Activated CD4-positive, alpha-beta T cell treated with anti-CD3 and anti-CD28 coated beads, Interleukin-2, amount 10 ng/mL, durations not matched to agents 7 days and 5 days (primary cell): ENCODE results near the gene F2RL1. TPM values are rescaled to one million over a fixed set of nuclear protein-coding genes. Genes with fewer than 3 reads are reported as not detected.
A peak's percentile ranks its signal among the peaks of the same experiment; 100 is the strongest.

Experiments used
- CTCF ChIA-PET: fragments of 350-600 bp; sonication (Branson Sonifier 250); formaldehyde crosslinking; loops from one replicate; lab custom pipeline; 2021; ENCODE audit warnings: antibody characterized with exemption; lab: Charles Lee
- POLR2A ChIA-PET: fragments of 350-600 bp; sonication (Branson Sonifier 250); formaldehyde crosslinking; loops from one replicate; lab custom pipeline; 2021; ENCODE audit warnings: antibody characterized with exemption; lab: Charles Lee
- DNase-seq: peaks from one replicate; pipeline ENCODE4 v3.0.0-alpha.2; 2020
- H3K27ac Mint-ChIP-seq: one replicate; pipeline ENCODE4 v1.8.0; 2021; ENCODE audit warnings: mild to moderate bottlenecking, moderate library complexity, mixed read lengths
- H3K27me3 Mint-ChIP-seq: one replicate; pipeline ENCODE4 v1.8.0; 2021; ENCODE audit warnings: mixed read lengths
- H3K36me3 Mint-ChIP-seq: one replicate; pipeline ENCODE4 v1.8.0; 2021; ENCODE audit warnings: low read depth, mixed read lengths
- H3K4me1 Mint-ChIP-seq: one replicate; pipeline ENCODE4 v1.8.0; 2021; ENCODE audit warnings: mixed read lengths
- H3K4me3 Mint-ChIP-seq: one replicate; pipeline ENCODE4 v1.8.0; 2021; ENCODE audit warnings: mild to moderate bottlenecking, moderate library complexity, mixed read lengths
- H3K9me3 Mint-ChIP-seq: one replicate; pipeline ENCODE4 v1.8.0; 2021; ENCODE audit warnings: mixed read lengths
- total RNA-seq, 2 experiments: library from RNA; stranded (reverse); gene quantifications; one replicate each; pipeline ENCODE4 v1.2.3, GENCODE V29; 2021

F2RL1 gene
- total RNA-seq, 2 experiments from 2014 or later = 0.27 to 0.89 TPM

DNA sequence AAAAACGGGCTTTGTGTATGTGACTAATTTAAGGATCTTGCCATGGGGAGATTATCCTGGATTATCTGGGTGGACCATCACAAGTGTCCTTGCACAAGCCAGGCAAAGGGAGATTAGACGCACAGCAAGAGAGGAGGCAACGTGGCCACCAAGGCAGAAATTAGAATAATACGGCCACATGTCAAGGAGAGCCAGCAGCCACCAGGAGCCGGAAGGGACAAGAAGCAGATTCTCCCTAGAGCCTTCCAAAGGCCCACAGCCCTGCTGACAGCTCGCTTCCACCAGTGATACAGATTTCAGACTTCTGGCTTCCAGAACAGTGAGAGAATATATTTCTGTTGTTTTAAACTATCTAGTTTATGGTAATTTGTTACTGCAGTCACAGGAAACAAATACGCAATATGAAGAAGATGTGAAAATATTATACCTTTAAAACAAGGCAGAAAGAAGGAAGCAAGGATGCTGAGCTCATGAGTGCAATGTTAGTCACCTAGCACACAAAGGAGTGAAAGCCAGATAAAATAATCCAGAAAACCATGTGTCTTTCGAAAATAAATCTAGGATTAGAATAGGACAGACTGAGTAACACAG, 28.7 kb upstream of the F2RL1 start:
- CTCF ChIA-PET = interaction anchor here (0.5 to 2.6 kb wide), 5 partner anchors 10 to 439 kb away, joined by 3 to 6 read pairs (median 4); partner anchors contain the start of gene F2RL1
- no peak for DNase-seq
- Mint-ChIP-seq H3K27ac (no peak overlapping the region), H3K4me1 (peaks cover 13% of the 10 kb centered on the region), H3K4me3 (no peak overlapping the region), H3K36me3 (no peaks in the 10 kb centered on the region), H3K9me3 (no peaks in the 10 kb centered on the region), H3K27me3 (peaks cover 3% of the 10 kb centered on the region)
- POLR2A ChIA-PET = interaction anchor here (0.7 kb wide), 1 partner anchor 79 kb away, joined by 4 read pairs; no protein-coding TSS in a partner anchor

DNA sequence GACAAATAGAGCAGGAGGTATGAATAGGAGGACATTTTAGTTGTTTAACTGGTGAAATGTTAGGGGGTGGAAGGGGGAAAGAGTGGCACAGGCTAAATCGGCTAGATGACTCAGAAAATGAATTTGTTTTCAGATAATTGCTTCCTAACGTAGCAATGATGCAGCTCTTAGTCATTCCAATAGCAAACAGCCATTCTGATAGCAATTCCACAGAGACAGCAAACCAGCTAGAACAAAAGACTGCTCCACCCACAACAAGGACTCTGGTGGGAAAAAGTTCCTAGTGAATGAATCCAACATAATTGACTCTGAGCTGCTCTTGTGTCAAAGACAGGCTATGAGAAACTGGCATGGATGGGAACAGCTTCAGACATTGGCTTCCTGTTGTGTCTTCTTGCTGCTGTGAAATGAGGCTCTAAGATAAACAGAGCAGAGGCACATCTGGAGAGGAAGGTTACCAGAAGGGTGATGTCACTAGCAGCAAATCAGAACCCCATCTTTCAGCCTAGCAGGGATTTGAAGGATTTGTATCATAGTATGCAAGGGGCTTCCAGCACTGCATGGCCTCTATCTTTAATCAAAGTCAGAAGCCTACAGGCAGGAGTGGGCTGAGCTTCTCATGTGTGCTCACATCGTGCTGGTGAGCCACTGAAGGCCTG, 28.1 kb upstream of the F2RL1 start:
- Mint-ChIP-seq H3K4me3 (no peak overlapping the region), H3K9me3 (no peaks in the 10 kb centered on the region), H3K27ac (no peak overlapping the region), H3K4me1 (peaks cover 13% of the 10 kb centered on the region), H3K27me3 (no peaks in the 10 kb centered on the region), H3K36me3 (no peaks in the 10 kb centered on the region)
- peak; percentile 12 for DNase-seq
- ChIA-PET CTCF (interaction anchor here (0.9 to 2.6 kb wide), 5 partner anchors 11 to 59 kb away, joined by 3 to 6 read pairs (median 5); partner anchors contain the start of genes F2RL1 and S100Z), POLR2A (interaction anchor here (0.7 kb wide), 1 partner anchor 80 kb away, joined by 4 read pairs; no protein-coding TSS in a partner anchor)

DNA sequence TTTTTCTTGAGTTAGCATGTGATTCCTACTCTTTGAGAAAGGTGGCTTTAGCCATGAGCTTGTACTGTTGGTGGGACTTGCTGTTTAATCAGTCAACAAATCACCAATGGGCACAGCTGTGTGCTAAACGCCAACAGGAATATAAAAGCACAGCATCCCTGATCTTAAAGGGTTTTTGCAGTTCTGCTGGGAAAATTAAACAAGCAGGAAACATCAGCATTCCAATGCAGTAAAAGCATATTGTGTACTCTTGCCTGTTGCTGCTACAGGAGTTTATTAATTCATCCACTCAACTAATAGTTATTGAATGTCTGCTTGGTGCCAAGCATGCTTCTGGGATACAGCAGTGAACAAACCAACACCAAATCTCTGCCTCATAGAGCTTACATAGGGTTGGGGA, 27.4 kb upstream of the F2RL1 start:
- ChIA-PET POLR2A (no interaction called here), CTCF (interaction anchor here (0.9 to 2.6 kb wide), 3 partner anchors 17 to 58 kb away, joined by 3 to 6 read pairs (median 6); partner anchors contain the start of genes F2RL1 and S100Z)
- no peak overlapping the region for H3K4me3 Mint-ChIP-seq
- DNase-seq = no peak
- H3K36me3 Mint-ChIP-seq = no peaks in the 10 kb centered on the region
- H3K27me3 Mint-ChIP-seq = no peaks in the 10 kb centered on the region
- peaks cover 13% of the 10 kb centered on the region for H3K4me1 Mint-ChIP-seq
- H3K27ac Mint-ChIP-seq = no peak overlapping the region
- H3K9me3 Mint-ChIP-seq = no peaks in the 10 kb centered on the region

DNA sequence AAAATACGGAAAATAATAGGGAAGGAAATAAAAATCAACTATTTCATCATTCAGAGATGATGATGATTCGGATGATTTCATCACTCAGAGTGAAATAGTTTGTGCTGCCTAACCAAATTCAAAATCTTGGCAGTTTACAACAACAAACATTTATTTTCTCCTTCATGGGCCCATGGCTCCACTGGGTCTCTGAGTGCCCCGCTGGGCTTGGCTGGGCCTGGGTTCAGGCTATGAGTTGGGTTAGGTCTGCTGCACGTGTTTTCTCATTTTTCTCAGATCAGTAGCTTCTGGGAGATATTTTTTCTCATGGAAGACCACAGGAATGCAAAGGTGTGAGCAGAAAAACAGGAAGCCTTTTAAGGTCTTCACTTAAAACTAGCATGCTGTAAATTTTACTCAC, 24.0 kb upstream of the F2RL1 start:
- Mint-ChIP-seq H3K4me1 (peaks cover 13% of the 10 kb centered on the region), H3K9me3 (no peaks in the 10 kb centered on the region), H3K27me3 (no peaks in the 10 kb centered on the region), H3K4me3 (no peak overlapping the region), H3K27ac (no peak overlapping the region), H3K36me3 (no peaks in the 10 kb centered on the region)
- ChIA-PET POLR2A (no interaction called here), CTCF (interaction anchor here (0.9 kb wide), 1 partner anchor 31 kb away, joined by 3 read pairs; no protein-coding TSS in a partner anchor)
- DNase-seq = no peak

DNA sequence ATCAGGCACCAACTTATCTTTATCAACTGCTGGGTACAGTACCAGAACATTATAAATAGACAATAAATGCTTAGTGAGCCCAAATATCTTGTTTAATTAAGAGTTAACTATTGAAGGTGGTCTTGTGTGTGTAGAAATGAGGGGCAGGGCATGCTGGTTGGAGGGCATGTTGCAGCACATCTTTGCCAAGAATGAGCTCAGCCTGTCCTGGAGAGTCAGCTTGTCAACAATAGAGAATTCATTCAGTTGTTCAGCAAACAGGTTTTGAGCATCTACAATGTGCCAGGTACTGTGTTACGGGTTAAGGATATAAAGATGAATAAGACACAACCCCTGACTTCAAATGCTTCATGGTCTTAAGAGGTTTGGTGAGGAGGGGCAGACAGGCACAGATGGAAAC, 19.2 kb upstream of the F2RL1 start:
- Mint-ChIP-seq H3K27ac (no peak overlapping the region), H3K9me3 (no peaks in the 10 kb centered on the region), H3K36me3 (no peaks in the 10 kb centered on the region), H3K4me3 (no peak overlapping the region), H3K4me1 (peaks cover 2% of the 10 kb centered on the region), H3K27me3 (no peaks in the 10 kb centered on the region)
- ChIA-PET POLR2A (interaction anchor here (0.6 kb wide), 1 partner anchor 74 kb away, joined by 5 read pairs; no protein-coding TSS in a partner anchor), CTCF (interaction anchor here (0.7 to 1.2 kb wide), 4 partner anchors 15 to 1121 kb away, joined by 3 to 5 read pairs (median 4); partner anchors contain the start of gene F2RL1)
- no peak for DNase-seq

DNA sequence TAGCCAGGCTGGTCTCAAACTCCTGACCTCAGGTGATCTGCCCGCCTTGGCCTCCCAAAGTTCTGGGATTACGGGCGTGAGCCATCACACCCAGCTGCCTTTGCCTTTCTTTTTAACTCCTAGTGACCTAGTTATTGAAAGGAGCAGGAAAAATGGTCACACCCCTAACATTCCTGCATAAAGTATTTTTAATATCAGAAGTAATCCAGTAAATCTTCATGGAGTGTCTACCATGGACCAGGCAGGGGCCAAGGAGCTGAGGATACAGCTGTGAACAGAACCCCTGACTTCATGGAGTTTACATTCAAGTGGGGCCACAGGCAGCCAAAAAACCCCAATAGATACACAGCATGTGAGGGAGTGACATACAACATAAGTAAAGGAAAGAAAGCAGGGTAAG, 18.3 kb upstream of the F2RL1 start:
- no peaks in the 10 kb centered on the region for H3K4me1 Mint-ChIP-seq
- DNase-seq = no peak
- no peak overlapping the region for H3K4me3 Mint-ChIP-seq
- ChIA-PET CTCF (no interaction called here), POLR2A (no interaction called here)
- H3K27me3 Mint-ChIP-seq = no peaks in the 10 kb centered on the region
- no peaks in the 10 kb centered on the region for H3K9me3 Mint-ChIP-seq
- no peaks in the 10 kb centered on the region for H3K36me3 Mint-ChIP-seq
- no peak overlapping the region for H3K27ac Mint-ChIP-seq

DNA sequence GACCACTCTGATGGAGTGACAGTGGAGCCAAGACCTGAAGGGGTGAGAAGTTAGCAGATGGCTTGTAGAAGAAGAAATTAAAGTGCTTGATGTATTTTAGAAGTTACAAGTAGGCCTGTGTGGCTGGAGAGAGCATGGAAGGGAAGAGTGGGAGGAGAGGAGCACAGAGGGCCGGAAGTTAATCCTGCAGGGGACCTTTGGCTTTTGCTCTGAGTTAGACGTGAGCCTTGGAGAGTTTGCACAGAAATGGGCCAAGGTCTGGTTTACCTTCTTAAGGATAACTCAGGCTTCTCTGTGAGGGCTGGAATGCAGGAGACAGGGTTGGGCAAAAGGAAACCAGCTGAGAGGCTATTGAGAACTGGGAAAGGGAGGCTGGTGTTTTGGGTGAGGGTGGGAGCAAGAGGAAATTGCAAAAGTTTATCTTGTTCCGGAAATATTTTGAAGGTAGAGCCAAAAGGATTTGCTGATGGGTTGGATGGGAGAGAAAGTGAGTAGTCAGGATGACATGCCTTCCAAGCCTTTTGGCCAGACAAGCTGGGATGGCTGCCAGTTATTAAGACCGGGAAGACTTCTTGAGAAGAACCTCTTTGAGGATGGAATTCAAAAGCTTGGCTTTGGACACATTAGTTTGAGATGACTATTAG, 17.5 kb upstream of the F2RL1 start:
- Mint-ChIP-seq H3K27ac (no peak overlapping the region), H3K4me1 (no peaks in the 10 kb centered on the region), H3K27me3 (no peaks in the 10 kb centered on the region), H3K4me3 (no peak overlapping the region), H3K9me3 (no peaks in the 10 kb centered on the region), H3K36me3 (no peaks in the 10 kb centered on the region)
- no peak for DNase-seq
- ChIA-PET CTCF (no interaction called here), POLR2A (no interaction called here)

DNA sequence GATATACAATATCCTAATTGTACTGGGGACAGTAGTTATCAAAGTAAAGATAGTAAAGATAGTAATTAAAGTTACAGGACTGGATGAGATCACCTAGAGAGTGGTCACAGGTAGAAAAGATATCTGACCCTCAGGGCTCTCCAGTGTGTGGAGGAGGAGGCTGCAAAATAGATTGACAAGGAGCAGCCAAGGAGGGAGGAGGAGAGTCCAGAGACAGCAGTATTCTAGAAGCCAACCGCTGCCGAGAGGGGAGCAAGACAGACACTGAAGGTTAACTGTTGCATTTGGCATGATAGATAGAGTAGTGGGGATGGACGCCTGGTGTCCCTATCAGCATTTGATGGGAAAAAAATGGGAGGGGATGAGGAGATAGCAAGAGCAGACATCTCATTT, 17.0 kb upstream of the F2RL1 start:
- Mint-ChIP-seq H3K9me3 (no peaks in the 10 kb centered on the region), H3K4me3 (no peak overlapping the region), H3K27ac (no peak overlapping the region), H3K36me3 (no peaks in the 10 kb centered on the region), H3K27me3 (no peaks in the 10 kb centered on the region), H3K4me1 (no peaks in the 10 kb centered on the region)
- no peak for DNase-seq
- ChIA-PET POLR2A (no interaction called here), CTCF (no interaction called here)

DNA sequence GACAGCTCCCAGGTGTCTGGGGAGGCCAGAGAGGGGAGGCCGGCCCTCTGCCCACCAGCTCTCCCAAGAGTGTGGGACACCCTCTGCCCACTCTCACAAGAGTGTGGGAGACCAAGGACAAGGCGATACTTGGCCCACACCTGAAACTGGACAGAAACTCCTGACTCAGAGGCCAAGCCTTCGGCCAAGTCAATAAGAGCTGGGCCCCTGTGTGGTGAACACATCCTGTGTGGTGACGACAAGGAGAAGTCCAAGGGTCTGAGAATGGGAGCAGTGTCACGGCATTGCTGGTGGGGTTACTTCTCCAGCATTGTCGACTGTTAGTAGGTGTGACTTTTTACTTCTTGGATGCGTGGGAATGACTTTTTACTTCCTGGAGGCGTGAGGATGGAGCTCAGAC, 14.6 kb upstream of the F2RL1 start:
- CTCF ChIA-PET = interaction anchor here (0.6 to 1.2 kb wide), 4 partner anchors 11 to 89 kb away, joined by 3 to 4 read pairs (median 3); no protein-coding TSS in a partner anchor

DNA sequence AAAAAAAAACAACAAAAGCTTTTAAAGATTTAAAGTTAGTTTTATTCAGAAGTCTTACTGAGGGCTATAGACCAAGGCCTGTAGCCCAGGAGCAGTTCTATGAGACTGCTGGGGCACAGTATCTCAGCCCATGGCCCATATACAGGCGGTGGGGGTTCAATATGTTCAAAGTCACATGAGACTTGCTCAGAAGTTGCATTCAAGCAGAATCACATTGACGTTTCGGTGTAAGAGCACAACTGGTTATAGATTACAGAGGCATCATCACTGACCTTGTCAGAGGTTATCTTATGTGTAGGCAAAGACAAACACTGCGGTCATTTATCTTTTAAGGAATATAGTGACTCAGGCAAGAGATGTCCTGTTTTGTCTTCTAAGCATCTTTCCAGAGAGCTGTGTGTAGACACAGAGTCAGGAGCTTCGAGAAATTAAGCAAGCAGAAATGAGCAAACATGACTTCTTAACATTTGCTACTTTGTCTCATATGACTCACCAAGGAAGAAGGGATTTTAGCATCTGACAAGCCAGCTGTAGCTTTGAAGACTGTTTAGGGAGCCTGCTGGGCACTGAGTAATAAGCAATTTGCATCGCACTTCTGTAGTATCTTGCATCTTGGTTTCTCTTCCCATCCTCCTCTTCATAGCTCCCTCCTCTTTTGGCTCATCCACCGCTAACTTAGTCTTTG, 12.9 kb upstream of the F2RL1 start:
- Mint-ChIP-seq H3K4me1 (no peaks in the 10 kb centered on the region), H3K4me3 (no peak overlapping the region), H3K27me3 (no peaks in the 10 kb centered on the region), H3K9me3 (no peaks in the 10 kb centered on the region), H3K36me3 (no peaks in the 10 kb centered on the region), H3K27ac (no peak overlapping the region)
- CTCF ChIA-PET = interaction anchor here (0.6 to 3.0 kb wide), 6 partner anchors 13 to 1955 kb away, joined by 3 to 12 read pairs (median 3); partner anchors contain the start of gene F2RL1
- POLR2A ChIA-PET = no interaction called here
- DNase-seq = no peak

More for the DNA sequence above, 14.6 kb upstream of the F2RL1 start:
- no peaks in the 10 kb centered on the region for H3K36me3 Mint-ChIP-seq
- H3K9me3 Mint-ChIP-seq = no peaks in the 10 kb centered on the region
- H3K27ac Mint-ChIP-seq = no peak overlapping the region
- POLR2A ChIA-PET = no interaction called here
- no peaks in the 10 kb centered on the region for H3K4me1 Mint-ChIP-seq
- H3K4me3 Mint-ChIP-seq = no peak overlapping the region
- DNase-seq = no peak
- no peaks in the 10 kb centered on the region for H3K27me3 Mint-ChIP-seq

DNA sequence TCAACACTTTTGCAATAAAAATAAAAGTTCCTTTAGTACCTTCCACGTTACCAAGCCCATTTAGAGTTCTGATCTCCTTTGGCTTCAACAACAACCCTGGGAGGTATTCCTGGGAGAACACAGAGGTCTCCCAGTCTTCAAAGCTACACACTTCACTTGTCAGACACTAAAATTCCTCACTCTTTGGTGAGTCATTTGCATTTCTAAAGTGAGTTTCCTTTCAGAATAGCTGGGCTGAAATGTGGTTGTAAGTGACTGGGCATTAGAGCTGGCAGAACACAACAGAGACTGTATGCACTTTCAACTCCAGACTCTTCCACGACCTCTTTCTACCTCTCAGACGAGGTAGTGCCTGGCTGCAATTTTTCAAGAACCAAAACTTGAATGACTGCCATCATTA, 11.5 kb upstream of the F2RL1 start:
- Mint-ChIP-seq H3K4me1 (no peaks in the 10 kb centered on the region), H3K36me3 (no peaks in the 10 kb centered on the region), H3K27ac (no peak overlapping the region), H3K4me3 (no peak overlapping the region), H3K9me3 (no peaks in the 10 kb centered on the region), H3K27me3 (no peaks in the 10 kb centered on the region)
- ChIA-PET POLR2A (no interaction called here), CTCF (interaction anchor here (1.2 to 3.0 kb wide), 2 partner anchors 9 to 11 kb away, joined by 4 to 12 read pairs; partner anchors contain the start of gene F2RL1)
- no peak for DNase-seq

DNA sequence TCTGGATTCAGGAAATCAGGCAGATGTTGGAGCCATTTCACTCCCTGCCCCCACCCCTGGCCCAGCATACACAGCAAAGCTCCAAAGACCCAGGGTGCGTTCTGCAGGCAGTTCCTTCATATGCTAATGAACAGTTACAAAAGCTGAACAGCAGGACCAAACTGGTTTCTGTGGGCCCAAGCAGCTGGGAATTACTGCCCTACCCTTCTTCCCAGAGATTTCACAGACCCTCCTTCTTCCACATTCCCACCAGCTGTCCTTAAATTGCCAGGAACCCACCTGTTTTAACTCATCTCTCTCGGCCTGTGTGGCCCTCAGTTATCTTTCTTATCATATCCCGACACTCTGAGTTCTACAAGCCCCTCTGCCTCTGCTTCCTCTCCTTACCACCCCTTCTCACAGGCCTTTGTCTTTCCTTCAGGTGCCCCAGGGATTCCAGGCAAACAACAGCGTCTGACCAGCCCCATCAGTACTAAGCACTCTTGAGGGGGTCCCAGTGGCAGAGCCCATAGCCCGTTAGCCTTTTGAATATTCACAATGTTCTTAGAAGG, 10.6 kb upstream of the F2RL1 start:
- no peak for DNase-seq
- CTCF ChIA-PET = interaction anchor here (3.0 kb wide), 1 partner anchor 10 kb away, joined by 12 read pairs; the partner anchor contains the start of gene F2RL1
- Mint-ChIP-seq H3K9me3 (no peaks in the 10 kb centered on the region), H3K27me3 (no peaks in the 10 kb centered on the region), H3K27ac (no peak overlapping the region), H3K36me3 (no peaks in the 10 kb centered on the region), H3K4me1 (no peaks in the 10 kb centered on the region), H3K4me3 (no peak overlapping the region)
- POLR2A ChIA-PET = no interaction called here
